T follicular helper cell (primary cell): Measurements from ENCODE around the gene DENND6B.
"Not testable (repeated sequence)": the region's sequence is repeated elsewhere in the genome, so short reads cannot be mapped to it uniquely, and the experiment has no call there.

Source experiments
- DNase-seq: peaks from one replicate; pipeline ENCODE4 v3.0.0-alpha.2; 2020; ENCODE audit warnings: low read depth

The DENND6B gene

DNA sequence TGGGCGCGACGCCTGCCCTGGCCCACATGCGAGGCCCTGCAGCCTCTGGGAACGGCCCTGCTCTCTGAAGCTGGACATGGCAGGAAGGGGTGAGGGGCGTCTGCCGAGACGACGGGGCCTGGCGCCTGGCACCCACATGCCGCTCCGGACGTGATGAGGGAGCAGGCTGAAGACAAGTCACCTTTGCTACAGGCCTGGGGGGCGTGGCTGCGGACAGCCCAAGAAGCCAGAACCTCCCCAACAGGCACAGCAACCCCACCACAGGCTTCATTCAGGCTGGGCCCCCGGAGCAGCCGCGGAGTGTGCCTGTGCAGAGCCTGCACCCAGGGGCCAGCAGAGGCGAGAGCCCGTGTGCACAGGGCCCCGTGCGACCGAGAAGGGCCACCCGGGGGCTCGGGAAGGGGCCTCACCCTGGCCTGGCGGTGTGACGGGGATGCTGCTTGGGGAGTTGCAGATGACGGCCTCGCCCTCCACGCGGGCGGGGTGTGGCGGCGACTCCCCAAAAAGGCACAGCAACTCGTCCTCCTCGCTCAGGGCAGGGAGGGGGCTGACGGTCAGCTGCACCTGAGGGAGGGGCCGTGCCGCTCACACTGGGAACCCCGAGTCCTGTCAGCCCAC lies 40.0 kb downstream of the DENND6B start:
- no peak for DNase-seq

DNA sequence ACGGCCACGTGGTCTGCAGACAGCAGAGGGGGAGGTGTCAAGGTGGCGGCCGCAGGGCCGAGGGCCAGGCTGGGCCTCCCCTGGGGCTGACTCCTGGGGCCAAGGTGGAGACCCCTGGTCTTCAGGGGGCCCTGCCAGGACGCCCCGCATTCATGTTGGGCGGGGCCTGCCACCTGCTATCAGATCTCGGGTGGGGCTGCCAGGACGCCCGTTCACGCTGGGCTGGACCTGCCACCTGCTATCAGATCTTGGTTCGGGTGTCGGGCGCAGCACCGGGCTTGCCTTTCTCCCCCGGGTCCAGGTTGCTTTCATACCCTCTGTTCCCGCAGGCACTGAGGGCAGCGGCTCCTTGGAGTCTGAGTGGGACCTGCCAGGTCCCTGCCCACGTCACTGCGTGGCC lies 40.5 kb downstream of the DENND6B start:
- DNase-seq: no peak

DNA sequence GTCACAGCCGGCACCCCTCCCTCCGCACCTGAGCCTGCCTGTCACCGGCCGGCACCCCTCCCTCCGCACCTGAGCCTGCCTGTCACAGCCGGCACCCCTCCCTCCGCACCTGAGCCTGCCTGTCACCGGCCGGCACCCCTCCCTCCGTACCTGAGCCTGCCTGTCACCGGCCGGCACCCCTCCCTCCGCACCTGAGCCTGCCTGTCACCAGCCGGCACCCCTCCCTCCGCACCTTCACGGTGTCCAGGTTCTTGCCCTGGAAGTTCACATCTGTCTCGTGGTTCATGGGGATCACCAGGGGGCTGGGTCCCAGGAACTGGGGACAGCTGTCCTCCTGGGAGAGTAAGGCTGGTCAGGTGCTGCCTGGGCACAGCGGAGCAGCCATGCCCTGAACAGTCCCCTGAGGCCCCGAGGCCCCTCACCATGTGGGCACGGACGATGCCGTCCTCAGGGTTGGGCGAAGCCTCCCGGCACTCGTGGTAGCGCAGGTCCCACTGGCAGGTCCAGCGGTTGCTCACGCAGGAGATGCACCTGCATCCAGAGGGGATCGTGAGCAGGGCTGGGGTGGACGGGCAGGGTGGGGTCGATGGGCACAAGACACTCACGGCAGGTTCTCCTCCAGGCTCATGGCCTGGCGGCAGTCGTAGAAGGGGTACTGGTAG lies 41.1 kb downstream of the DENND6B start:
- DNase-seq: no peak

DNA sequence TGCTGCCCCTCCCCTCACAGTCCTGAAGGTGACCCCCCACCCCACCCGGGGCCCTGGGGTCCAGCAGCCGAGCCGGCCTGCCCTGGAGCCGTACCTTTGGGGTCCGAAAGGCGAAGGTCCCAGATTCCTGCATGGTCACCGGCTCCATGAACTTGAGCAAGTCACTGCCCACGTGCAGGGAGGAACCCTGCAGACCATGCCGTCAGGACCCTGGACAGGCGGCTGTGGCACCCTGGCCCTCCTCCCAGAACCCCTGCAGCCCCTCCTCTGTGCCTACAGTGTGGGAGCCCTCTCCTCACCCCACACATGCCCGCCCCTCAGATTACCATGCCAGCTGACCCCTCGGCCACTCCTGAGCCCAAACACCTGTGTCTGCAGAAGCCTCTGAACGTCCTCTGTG lies 42.3 kb downstream of the DENND6B start:
- DNase-seq: no peak

DNA sequence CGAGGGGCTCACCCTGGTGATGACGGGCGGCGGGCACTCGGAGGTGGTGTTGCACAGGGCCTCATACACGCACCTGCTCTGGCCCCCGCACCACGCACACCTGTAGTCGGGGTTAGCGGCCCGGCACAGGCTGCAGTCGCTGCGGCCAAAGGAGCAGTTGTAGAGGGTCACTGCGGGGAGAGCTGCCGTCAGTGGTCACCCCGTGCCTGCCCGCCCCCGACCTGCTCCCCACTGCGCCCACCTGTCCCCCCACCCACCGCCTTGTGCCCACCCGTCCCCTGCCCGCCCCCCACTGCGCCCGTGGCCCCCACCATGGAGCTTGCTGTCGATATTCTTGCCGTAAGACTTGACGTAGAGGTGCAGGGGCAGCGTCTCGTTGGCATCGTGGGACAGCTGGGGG lies 43.0 kb downstream of the DENND6B start:
- no peak for DNase-seq

DNA sequence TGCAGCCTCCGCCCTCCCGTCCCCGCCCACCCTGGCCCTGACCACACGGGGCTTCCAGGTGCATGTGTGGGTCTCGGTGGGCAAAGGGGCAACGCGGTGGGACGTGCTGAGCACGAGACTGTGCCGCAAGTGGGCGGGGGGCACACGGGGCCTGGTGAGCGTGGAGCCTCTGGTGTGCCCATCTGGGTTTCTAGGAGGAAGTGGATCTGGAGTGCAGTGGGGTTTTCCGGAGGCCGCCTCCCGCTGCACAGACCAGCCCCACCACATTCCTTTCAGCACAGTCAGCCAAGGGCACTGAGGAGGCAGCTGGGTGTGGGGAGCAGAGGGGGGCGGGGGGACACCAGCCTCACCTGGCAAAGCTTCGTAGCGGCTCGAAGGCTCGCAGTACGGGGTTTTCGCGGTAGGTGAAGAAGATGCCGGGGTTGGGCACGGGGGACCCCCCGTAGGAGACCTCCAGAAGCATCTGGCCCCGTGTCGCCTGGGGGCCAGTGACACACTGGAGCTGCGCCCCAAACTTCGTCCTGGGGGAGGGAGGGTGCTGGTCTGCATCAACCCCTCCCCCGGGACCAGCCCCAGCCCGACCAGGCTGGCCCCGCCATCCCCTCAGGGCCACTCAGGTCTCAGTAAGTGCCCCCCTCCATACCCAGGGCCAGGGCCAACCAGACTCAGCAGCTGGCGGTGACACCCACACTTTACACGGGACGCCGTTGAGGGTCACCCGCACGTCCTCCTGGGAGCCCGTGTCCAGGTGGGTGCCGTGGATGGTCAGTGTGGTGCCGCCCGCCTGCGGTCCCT lies 44.3 kb downstream of the DENND6B start:
- no peak for DNase-seq

DNA sequence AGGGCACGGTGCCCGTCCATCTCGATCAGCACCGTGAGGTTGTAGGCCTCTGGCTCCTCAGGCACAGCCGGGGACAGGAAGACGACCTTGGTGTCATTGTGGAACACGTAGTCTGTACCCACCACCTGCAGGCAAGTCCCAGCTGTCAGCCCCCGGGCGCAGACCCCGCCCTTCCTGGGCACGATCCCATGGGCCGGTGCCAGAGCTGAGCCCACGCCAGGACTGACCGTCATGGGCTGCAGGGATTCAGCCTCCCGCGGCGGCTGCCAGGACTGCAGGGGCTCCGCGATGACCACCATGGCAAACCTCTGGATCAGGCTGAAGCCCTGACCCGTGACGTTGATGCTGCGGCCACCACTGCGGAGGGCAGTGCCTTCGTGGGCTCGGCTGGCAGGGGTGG lies 44.9 kb downstream of the DENND6B start:
- no peak for DNase-seq

DNA sequence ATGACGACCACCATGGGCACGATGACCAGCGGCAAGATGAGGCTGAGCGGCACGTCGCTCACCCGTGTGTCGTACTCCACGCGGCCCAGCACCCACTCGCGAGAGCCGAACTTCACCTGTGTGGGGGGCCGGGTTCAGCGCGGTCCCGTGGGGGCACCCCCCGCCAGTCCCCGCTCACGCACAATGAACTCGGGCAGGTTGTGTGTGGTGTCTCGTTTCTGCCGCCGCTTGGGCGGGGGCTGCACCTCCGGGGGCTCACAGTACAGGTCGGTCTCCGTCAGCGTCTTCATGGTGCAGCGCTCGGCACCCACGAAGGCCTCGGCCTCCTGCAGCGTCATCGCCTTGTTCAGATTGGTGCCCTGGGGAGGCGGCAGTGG lies 45.4 kb downstream of the DENND6B start:
- DNase-seq: no peak

DNA sequence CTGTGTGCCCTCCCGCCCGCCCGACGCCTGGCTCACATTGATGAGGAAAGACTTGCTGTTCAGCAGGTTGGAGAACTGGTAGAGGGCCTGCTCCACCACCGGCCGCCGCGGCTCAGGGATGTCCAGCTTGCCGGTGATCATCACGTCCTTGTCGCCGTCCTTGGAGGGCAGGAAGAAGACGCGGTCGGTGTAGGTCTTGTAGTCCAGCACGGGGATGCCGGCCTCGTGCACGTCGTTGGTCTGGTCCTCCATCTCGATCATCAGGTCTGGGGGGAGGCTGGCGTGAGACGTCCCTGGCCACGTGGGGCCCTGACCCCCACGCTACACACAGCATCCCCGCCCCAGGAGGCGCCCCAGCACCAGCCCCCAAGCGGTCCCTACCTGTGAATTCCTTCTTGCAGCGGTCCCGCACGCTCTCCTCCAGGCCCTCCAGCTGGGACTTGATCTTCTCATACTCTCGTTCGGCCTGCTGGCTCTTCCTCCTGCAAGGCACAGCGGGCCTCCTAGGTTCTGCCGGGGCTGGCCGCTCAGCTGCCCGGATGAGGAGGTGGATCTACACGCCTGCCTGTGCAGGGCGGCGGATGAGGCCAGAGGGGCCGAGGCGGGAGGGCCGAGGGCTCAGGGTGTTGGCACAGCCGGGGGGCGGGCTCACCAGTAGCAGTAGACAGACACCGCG lies 46.0 kb downstream of the DENND6B start:
- DNase-seq: no peak

DNA sequence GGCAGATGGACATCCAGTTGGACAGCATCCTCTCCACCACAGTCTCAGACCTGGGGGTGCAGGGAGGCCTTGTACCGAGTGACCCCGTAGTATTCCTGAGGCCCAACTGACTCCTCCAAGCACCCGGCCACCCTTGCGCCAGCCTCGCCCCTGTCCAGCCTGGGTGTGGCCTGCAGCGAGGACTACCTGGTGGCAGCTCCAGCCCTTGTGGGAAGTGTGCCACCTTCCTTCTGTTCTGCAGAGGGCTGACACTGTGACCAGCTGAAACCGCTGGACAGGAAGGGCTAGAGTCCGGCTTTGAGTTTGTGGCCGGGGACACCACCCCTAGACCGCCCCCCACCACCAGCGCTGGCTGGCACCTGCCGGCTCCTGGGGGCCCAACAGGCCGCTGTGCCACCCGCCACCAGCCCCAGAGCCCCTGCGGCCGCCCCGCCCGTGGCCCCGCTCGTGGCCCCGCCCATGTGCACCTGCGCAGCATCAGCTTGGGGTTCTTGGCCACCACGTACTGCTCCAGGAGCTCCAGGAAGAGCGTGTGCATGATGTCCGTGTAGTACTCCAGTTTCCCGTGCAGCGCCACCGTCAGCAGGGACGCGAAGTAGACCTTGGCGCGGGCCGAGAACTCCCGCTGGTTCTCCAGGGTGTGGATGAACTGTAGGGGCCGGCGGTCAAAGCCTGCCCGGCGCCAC lies 46.6 kb downstream of the DENND6B start:
- DNase-seq: no peak

DNA sequence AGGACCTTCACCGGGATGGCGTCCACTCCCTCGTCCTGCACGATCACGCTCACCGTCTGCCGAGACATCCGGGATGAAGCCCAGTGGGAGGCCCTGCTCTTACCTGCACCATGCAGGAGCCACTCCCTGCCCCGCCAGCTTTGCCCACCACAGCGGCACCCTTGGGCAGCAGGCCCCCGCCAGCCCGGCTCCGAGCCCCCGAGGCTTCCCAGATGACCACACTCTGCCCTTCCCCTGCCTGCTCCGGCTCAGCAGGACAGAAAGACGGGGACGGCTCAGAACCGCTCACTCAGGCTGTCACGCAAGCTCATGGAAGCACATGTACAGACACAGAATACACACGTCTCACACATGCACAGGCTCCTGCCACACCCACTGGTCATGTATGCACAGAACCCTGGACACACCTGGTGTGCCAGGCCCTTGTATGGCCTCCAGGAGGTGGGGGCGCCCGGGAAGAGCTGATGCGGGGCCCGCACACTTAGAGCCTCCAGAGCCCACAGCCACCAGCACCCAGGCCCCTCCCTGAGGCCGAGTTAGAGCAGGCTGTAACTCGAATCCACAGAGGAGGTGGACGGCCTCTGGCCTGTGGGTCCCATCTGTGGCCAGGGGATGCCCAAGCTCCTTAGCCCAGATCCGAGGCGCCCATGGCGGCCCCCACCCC lies 47.7 kb downstream of the DENND6B start:
- no peak for DNase-seq

DNA sequence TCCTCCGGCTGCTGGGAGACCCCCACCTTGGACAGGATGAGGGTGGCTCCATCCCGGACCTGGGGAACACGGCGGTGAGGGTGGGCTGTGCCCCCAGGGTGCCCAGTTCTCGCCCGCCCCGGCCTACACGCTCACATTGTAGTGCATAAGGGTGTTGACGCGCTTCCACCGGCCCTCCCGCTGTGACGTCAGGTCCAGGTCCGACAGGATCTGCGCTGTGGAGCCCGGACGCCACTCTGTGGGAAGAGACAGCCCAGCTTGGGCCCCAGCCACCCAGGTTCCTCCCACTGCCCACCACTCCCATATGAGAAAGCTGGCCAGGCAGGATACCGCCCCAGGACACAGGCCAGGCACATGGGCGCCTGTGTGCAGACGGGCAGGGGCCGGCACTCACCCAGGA lies 48.4 kb downstream of the DENND6B start:
- no peak for DNase-seq

DNA sequence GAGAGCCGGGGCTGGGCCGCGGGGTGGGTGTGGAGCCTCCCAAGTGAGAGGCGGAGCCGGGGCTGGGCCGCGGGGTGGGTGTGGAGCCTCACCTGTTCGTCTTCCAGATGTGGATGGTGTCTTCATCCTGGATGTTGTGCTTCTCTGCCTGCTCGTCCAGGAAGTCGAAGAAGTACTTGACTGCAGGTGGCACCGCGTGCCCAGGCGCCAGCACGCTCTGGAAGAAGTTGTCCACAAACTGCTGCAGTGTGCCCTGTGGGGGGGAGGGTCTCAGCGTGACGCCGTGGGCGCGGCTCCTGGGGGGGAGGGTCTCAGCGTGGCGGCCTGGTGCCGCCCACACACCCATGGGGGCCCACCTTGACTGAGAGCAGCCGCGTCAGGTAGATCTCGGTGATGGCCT lies 49.1 kb downstream of the DENND6B start:
- DNase-seq: no peak

DNA sequence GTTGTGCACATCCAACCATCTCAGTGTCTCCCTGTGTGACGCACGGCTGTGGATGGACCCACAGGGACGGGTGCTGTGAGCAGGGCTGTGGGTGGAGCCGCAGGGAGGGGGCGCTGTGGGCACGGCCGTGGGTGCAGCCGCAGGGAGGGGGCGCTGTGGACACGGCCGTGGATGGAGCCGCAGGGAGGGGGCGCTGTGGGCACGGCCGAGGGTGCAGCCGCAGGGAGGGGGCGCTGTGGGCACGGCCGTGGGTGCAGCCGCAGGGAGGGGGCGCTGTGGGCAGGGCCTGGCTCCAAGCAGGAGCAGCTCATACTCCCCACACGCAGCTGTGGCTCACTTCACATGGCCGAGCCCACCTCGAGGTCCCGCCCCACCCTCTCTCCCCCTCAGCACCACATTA lies 50.7 kb downstream of the DENND6B start:
- no peak for DNase-seq

DNA sequence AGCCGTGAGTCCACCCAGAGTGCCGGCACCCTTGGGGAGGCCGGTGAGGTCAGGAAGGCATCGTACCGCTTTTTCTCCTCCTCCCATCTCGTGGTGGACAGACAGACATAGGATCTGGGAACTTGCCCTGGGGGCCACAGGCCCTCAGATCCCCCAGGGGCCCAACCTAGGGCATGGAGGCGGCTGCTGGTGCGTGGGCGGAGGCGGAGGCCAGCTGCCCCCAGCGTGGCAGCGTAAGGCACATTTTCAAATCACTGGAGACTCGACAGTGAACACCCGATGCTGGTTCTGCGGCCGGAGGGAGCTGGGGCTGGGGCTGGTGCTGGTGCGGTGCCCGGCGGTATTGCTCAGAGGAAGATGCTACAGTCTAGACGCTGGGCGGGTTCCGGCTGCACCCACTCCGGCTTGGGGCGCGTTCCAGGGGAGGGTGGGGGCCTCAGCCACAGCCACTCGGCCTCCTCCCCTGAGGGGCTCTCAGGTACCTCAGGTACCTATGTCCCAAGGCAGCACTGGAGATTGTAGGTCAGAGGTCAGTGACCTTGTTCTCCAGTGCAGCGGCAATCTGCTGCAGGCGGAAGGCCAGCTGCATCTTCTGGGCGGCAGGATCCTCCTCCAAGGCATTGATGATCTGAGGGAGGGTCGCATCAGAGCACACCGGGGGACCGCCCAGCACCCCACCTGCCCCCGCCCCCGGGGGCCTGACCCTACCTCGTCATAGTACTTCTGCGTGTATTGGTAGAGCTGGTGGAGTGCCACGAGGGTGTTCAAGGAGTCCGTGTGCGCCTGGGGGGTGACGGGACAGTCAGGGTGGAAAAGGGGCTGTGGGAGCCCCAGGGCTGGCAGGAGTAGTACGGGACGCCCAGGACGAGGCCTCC lies 51.4 kb downstream of the DENND6B start:
- no peak for DNase-seq

DNA sequence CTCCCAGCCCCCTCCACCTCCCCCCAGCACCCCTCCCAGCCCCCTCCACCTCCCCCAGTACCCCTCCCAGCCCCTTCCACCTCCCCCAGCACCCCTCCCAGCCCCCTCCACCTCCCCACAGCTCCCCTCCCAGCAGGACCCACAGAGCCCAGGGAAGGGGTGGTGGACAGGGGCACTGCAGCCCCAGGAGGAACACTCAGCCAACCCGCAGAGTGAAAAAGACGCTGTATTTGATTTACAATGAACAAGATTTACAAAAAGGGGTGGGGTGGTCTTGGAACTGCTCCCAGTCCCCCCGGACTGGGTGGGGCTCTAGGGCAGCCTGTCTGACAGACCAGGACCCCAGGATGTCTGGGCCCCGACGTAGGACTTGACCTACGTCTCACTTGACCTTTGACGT lies 52.0 kb downstream of the DENND6B start:
- DNase-seq: no peak

DNA sequence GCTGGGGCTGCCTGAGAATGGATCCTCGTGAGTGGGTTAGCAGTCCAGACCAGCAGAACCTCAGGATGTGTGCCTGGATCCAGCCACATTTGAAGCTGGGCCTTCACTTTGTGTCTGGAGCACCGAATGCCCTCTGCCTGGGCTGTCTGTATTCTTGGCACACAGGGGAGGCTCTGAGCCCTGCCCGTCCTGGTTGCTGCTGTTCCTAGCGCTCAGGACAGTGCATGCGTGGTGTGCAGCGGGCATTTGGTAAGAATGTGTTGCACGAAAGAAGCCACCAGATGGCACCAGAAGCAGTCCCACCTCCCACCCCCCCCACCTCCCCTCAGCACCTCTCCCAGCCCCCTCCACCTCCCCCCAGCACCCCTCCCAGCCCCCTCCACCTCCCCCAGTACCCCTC lies 52.5 kb downstream of the DENND6B start:
- peak; percentile 22 for DNase-seq

DNA sequence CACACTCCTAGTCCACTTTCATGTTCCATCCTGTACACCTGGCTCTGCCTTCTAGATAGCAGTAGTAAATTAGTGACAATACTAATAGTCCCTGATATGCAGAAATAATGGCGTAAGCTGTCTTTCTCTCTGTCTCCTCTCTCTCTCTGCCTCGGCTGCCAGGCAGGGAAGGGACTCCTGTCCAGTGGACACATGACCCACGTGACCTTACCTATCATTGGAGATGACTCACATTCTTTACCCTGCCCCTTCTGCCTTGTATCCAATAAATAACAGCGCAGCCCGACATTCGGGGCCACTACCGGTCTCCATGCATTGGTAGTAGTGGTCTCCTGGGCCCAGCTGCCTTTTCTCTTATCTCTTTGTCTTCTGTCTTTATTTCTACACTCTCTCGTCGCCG lies 53.0 kb downstream of the DENND6B start:
- DNase-seq: not testable (repeated sequence)

DNA sequence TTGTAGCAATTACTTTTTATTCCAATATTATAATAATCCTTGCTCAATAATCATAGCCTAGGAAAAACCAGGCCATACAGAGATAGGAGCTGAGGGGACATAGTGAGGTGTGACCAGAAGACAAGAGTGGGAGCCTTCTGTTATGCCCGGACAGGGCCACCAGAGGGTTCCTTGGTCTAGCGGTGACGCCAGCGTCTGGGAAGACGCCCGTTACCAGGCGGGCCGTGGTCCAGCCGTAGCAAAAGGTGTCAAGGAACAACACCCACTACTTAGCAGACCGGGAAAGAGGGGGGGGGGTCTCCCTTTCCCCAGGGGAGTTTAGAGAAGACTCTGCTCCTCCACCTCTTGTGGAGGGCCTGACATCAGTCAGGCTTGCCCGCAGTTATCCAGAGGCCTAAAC lies 53.5 kb downstream of the DENND6B start:
- not testable (repeated sequence) for DNase-seq

DNA sequence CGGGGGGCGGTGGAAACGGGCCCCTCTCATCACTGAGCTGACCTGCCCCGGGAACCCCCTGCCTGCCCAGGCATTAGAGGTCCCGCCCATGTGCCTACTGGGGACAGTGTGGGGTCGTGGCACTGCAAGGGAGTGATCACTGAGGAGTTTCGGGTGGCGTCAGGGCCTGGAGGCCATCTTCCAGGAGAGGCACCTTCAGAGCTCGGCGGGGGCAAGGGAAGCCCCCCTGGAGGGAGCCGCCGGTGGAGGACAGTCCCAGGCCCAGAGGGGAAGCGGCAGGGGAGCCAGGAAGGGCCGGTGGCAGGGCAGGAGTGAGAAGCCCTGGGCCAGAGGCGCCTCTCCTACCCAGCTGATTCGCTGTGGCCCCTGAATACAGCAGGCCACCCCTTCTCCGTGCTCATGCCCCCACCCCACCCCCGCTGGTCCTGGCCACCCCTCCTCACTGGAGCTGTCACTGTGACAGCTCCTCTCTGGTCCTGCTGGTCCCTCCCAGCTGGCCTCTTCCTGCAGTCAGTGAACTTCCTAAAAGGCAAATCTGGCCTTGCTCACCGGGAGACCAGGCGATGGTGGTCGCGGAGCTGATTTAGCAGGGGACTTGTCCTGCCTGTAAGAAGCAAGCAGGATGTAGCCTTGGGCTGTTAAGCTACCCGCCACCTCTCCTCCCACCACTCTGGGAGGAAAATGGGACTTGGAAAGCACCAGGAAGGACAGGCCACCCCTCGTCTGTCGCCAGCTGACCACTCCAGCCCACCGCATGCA lies 54.6 kb downstream of the DENND6B start:
- no peak for DNase-seq
